ENCODE measurements around the gene GPR4.
A peak's percentile ranks its signal among the peaks of the same experiment; 100 is the strongest.
"Not testable (repeated sequence)": the region's sequence is repeated elsewhere in the genome, so short reads cannot be mapped to it uniquely, and the experiment has no call there.

The GPR4 gene

GRCh38 chr19:45623984-45624383, 22.0 kb upstream of the GPR4 start:
- no peak for DNase-seq (ENCODE audit: low read depth, low spot score)

DNA sequence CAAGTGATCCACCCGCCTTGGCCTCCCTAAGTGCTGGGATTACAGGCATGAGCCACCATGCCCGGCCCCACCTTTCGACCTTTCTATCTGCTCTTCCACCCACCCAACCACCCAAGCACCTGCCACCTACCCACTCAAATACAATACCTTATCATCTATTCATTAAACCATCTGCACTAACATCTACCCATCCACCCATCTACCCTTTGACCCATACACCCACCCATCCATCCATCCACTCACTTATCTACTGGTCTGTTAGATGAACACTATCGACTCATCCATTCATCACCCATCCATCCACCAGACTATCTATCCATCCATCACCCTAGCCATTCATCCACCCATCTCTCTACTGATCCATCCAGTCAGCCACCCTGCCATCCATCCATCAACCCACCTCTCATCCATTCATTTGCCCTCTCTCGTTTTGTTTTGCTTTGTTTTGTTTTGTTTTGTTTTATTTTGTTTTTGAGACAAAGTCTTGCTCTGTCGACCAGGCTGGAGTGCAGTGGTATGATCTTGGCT, 20.0 kb upstream of the GPR4 start:
- no peak for DNase-seq (ENCODE audit: low read depth, low spot score)

- DNase-seq (ENCODE audit: low read depth, low spot score): no peak
Observed at GRCh38 chr19:45621389-45621788, 19.4 kb upstream of the GPR4 start.

- no peak for DNase-seq (ENCODE audit: low read depth, low spot score)
Observed at GRCh38 chr19:45616704-45617017, 14.6 kb upstream of the GPR4 start.

DNA sequence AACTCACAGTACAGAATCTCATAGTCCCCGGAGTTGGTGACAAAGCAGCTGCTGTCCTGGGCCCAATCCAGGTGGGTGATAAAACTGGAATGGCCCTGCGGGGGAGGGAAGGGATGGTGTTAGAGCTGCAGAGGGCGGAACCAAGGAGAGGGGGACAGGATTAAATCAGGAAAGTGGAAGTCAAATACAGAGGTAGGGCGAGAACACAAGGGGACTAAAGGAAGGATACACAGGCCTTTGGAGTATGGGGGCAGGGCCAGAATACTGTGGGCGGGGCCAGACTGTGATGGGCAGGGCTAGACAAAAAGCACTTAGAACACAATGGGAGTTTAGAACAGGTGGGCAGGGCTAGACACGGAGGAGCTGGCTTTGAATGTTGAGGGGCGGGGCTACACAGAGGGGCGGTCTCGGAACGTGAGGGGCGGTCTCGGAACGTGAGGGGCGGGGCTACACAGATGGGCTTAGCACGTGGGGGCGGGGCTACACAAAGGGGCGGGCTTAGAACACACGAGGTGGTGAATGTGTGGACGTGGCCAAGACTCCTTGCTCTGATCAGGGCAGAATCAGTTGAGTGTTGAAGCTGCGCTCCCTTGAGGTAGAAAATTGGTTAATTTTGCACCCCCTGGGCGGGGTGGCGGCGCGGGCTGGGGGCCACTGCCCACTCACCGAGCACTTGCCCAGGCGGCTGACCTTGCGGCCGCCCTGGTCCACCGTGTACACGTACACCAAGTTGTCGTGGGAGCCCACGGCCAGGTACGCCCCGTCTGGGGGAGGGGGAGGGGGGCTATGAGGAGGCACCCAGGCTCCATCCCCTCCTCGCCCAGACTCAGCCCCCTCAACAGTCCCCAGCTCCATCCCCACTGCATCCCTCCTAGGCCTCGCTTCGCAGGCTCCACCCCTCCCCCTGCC, 14.0 kb upstream of the GPR4 start:
- DNase-seq (ENCODE audit: low read depth, low spot score): peak; percentile 54

- not testable (repeated sequence) for DNase-seq (ENCODE audit: low read depth, low spot score)
Observed at GRCh38 chr19:45615056-45615455, 13.0 kb upstream of the GPR4 start.

DNA sequence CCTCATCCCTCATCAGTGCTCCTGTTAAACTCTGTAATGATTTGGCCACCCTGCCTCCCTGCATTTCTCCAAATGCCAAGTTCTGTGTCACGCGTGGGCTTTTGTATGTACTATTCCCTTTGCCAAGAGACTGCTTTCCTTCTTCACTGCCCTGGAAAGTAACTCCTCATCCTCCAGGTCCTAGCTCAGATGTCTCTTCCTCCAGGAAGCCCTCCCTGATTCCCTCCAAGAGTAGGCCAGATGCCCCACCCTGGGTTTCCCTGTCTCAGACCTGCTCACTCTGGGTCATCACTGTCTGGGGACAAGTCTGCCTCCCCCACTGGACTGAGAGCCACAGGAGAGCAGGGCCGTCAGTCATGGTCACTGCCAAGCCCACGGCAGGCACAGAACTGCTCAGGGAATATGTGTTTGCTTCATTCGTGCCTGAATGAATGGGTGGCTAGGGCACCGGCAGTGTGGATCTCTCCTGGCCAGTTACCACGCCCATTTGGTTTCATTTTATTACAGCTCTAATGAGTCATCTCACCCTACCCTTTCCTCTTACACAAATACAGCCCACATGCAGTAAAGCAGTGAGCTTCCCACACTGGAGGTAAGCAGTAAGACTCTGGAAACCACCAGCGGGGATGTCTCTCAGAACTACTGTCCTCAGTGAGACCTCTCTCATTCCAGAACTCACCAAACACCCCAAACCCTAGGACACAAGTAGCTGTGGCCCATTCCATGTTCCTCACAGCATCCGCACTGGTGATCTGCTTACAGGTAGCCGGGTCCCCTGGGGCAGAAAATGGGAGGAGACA, 12.1 kb upstream of the GPR4 start:
- peak; percentile 43 for DNase-seq (ENCODE audit: low read depth, low spot score)

DNA sequence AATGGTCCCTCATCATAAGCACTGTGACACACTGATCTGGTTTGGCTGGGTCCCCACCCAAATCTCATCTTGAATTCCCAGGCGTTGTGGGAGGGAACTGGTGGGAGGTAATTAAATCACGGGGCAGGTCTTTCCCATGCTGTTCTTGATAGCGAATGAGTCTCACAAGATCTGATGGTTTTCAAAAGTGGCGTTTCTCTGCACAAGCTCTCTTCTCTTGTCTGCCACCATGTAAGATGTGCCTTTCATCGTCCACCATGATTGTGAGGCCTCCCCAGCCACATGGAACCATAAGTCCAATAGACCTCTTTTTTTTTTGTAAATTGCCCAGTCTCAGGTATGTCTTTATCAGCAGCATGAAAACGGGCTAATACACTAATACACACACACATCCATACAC, 6.9 kb upstream of the GPR4 start:
- no peak for DNase-seq (ENCODE audit: low read depth, low spot score)

DNA sequence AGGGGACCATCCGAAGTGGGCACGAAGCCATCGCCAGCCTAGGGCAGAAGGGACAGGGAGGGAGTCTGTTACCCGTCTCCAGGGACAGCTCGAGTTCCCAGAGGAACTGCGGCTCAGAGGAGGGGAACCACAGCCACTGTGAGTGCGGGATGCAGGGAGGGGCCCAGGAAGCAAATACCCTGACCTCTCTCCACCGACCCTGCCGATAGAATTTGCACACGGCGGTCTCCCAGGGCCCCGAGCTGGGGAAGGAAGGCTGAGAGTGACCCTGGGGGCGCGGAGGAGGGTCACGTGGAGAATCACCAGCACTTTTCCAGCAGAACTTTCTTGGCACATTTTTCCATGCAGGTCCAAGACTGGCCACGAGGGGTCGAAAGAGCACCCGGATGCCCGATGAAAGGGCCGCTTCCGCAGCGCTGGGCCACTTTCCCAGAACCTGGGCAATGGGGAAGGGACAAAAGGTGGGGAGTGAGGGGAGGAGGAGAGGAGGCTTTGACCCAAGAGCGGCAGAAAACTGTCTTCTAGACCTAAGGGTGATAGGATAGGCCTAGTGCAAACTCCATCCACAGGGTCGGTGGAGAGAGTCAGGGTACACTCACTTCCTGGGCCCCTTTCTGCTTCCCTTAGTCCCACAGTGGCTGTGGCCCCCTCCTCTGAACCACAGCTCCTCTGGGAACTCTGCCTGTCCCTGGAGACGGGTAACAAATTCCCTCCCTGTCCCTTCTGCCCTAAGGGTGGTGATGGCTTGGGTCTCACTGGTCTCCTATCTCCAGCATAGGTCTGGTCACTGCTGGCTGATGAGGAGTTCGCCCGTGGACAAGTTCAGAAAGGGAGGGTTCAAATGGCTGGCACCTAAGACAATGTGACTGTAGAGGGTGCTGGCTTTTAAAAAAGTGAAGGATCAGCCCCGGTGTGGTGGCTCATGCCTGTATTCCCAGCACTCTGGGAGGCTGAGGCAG, 5.3 kb upstream of the GPR4 start:
- no peak for DNase-seq (ENCODE audit: low read depth, low spot score)

- DNase-seq (ENCODE audit: low read depth, low spot score): no peak
Observed at GRCh38 chr19:45601115-45601514, 897 bp downstream of the GPR4 start.

GRCh38 chr19:45600340-45600885, 1.6 kb downstream of the GPR4 start:
- DNase-seq (ENCODE audit: low read depth, low spot score): no peak

GRCh38 chr19:45599286-45599685, 2.7 kb downstream of the GPR4 start:
- DNase-seq (ENCODE audit: low read depth, low spot score): no peak

- DNase-seq (ENCODE audit: low read depth, low spot score): no peak
Observed at GRCh38 chr19:45598267-45599001, 3.6 kb downstream of the GPR4 start.

DNA sequence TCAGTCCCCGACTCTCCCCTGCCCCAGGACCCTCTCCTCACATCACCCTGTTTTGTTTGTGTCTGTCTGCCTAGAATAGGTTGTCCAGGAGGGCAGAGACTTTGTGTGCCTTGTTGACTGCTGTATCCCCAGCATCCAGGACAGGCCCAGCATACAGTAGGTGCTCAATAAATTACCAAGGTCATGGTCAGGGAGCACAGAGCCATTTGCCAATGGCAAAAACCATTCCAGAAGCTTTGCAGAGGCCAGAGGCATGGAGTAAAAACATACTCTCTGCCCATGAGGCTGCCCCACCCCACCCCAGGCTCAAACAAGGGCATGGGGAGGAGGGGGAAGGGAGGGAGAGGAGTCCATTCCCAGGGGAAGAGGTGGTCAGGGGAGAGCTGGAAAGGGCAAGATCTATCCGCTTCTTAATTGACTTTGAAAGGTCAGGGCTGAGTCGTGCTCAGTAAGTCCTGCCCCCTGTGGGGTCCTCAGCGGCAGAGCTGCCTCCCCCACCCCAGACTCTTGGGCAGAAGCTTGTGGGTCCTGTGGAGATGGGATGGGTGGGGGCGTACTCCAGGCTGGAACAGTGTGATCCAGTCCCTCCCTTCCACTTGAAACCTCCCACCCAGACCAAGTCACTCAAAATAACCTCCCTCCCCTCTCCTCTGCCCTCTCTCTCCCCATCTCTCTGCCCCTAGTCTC, 4.4 kb downstream of the GPR4 start:
- no peak for DNase-seq (ENCODE audit: low read depth, low spot score)

DNA sequence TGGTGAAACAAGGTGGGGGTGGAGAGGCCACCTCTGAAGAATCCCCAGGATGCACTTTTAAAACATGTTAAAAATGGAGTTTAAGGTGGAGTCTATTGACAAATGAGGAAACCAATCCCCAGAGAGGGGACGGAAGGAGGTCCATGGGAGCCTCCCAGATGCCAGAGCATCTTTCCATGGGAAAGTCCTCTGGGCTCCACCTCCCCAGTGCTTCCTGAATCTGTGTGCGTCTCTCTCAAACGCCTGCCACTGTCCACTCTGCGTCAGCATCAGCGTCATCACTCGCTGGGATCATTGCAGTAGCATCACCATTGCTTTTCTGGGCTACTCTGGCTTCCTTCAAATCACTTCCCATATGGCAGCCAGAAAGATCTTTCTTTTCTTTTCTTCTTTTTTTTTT, 6.2 kb downstream of the GPR4 start:
- no peak for DNase-seq (ENCODE audit: low read depth, low spot score)

DNA sequence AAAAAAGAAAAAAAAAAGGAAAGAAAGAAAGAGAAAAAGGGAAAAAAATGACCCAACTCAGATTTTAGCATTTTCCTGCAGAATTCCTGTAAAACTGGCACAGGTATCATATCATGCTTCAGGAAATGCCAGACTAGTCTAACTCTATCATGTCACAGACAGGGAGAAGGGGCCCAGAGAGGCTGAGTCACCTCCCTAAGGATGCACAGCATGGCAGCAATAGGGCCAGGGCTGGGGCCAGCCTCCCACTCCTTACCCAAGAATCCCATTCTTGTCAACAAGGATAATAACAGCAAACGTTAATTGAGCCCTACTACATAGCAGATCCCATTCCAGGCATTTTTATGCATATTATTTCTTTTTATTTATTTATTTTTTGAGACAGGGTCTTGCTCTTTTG, 8.5 kb downstream of the GPR4 start:
- no peak for DNase-seq (ENCODE audit: low read depth, low spot score)

- no peak for DNase-seq (ENCODE audit: low read depth, low spot score)
Observed at GRCh38 chr19:45592366-45592765, 9.6 kb downstream of the GPR4 start.

DNA sequence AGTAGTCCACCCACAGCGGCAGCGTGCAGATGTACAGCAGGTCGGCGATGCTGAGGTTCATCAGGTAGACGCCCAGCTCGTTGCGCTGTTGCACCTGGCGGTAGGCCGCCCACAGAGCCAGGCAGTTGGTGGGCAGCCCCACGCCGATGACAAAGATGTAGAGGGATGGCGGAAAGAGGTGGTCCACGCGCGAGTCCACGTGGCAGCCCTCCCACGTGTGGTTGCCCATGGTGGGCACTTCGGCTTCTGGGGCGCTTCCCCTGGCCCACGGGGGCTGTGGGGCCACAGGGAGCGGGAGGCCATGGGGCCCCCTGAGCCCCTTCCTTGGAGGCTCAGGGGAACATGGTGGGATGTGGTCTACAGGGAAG, 10.4 kb downstream of the GPR4 start:
- no peak for DNase-seq (ENCODE audit: low read depth, low spot score)

DNA sequence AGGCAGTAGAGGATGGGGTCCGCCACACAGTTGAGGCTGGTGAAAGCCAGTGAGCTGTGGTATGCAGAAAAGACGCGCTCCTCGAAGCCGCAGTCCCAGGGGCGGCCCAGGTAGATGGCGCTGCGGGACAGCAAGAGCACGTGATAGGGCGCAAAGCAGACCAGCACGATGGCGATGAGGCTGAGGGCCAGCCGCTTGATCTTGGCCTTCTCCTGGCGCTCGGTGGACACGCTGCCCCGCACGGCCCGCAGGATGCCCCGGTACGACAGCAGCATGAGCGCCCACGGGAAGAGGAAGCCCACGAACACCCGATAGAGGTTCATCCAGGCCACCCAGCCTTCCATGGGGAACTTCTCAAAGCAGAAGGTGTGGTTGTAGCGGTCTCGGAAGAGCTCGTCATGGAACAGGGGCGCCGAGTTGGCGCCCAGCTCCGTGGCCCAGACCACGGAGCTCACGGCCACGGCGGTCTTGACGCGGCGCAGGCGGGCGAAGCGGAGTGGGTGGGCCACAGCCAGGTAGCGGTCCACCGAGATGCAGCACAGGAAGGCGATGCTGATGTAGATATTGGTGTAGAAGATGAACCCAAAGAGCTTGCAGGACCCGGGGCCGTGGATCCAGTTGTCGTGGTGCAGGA, 10.9 kb downstream of the GPR4 start:
- DNase-seq (ENCODE audit: low read depth, low spot score): no peak

Measured in brain pericyte (primary cell).